B cell (primary cell): Measurements from ENCODE around the gene CHPT1.

ENCODE experiments used
- CTCF ChIP-seq: fragments of 200-600 bp; IDR thresholded peaks from one replicate; pipeline ENCODE4 v1.8.0; 2022; ENCODE audit warnings: antibody characterized with exemption, mild to moderate bottlenecking
- EZH2 ChIP-seq: IDR thresholded peaks from 2 replicates; pipeline ENCODE4 v1.6.1; 2012; ENCODE audit warnings: borderline replicate concordance, low read depth, mild to moderate bottlenecking, moderate library complexity, low read length; ENCODE audit not compliant: insufficient read depth, poor library complexity, severe bottlenecking

DNA sequence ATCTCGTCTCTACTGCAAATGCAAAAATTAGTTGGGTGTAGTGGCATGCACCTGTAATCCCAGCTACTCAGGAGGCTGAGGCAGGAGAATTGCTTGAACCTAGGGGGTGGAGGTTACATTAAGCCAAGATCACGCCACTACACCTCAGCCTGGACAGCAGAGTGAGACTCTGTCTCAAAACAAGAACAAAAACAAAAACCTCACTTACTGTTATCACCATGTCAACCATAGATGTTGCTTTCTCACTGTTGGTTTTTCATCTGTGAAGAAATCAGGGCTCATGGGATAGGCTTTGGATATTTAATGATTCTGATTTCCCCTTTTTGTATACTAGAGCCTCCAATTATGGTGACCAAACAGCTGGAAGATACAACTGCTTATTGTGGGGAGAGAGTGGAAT lies 49.7 kb upstream of the CHPT1 start:
- TF ChIP-seq CTCF (no peak), EZH2 (no peak)
